ENCODE data around the gene CTDSP1.
A peak's percentile ranks its signal among the peaks of the same experiment; 100 is the strongest.

Gene CTDSP1

DNA sequence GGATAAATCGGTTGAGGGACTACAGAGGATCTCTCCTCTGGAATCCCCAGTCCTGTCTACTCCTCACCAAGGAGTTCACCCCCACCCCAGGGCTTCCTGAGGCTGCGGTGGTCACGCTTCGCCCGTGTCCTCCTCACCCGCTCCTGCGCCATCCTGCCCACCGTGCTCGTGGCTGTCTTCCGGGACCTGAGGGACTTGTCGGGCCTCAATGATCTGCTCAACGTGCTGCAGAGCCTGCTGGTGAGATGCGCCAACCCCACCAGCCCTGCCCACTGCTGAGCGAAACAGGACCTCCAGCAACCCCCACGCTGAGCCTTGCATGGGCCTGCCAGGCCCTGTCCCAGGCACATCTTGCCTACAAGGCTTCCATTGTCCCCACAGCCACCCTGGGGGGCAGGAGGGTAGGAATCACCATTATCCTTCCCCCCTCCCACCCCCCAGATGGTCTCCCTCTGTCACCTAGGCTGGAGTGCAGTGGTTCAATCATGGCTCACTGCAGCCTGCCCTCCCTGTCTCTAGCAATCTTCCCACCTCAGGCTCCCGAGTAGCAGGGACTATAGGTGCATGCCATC, 6.7 kb upstream of the CTDSP1 start:
- peak overlapping the region; percentile 15 for H3K9ac ChIP-seq (ENCODE audit: low read depth, low read length, poor library complexity)
- H3K4me3 ChIP-seq (ENCODE audit: low read length in 2 of 2) = no peak overlapping the region
- H2BK5ac ChIP-seq (ENCODE audit: low read length) = no peak overlapping the region
- H3K14ac ChIP-seq (ENCODE audit: low read length) = peak overlapping the region; percentile 97
- no peak for DNase-seq (ENCODE audit: low spot score)
- H3K79me1 ChIP-seq (ENCODE audit: low read depth, low read length) = peaks cover 2% of the 10 kb centered on the region
- H3K27me3 ChIP-seq (ENCODE audit: control insufficient read depth in 3 of 3, insufficient read depth in 3 of 3, low read depth in 1 of 3, low read length in 3 of 3) = peaks cover 11 to 43% (median 20%) of the 10 kb centered on the region in 3 experiments
- H3K18ac ChIP-seq (ENCODE audit: low read length) = peak overlapping the region; percentile 92
- H3K27ac ChIP-seq (replicated peaks; ENCODE audit: low read length) = no peak overlapping the region
- peak overlapping the region; percentile 75 for H3K23ac ChIP-seq (ENCODE audit: low read depth, low read length, poor library complexity)
- peak overlapping the region; percentile 50 for H2AK5ac ChIP-seq (ENCODE audit: low read depth, low read length)
- no peak overlapping the region for H2BK120ac ChIP-seq (ENCODE audit: low read depth, low read length)
- no peak overlapping the region for H4K8ac ChIP-seq (ENCODE audit: low read depth, low read length)
- peak overlapping the region; percentile 90 for H2BK15ac ChIP-seq (ENCODE audit: low read length)
- no peaks in the 10 kb centered on the region for H3K36me3 ChIP-seq (replicated peaks in 1 of 2; ENCODE audit: control insufficient read depth in 2 of 2, insufficient read depth in 2 of 2, low read length in 2 of 2)
- no peak overlapping the region for H3K4me2 ChIP-seq (ENCODE audit: insufficient read depth, low read length, poor library complexity, severe bottlenecking)
- H2BK12ac ChIP-seq (ENCODE audit: low read length) = no peak overlapping the region
- no CpG with 5 or more reads among the region's 16 CpGs for WGBS, 2 donors (ENCODE audit: extremely low coverage in 2 of 2, insufficient read length in 2 of 2, insufficient replicate concordance in 1 of 2)
- no peak overlapping the region for H3K4ac ChIP-seq (ENCODE audit: low read length)
- peak overlapping the region; percentile 59 for H4K91ac ChIP-seq (ENCODE audit: low read depth, low read length, poor library complexity)
- peaks cover 15 to 22% of the 10 kb centered on the region in 2 donors for H3K4me1 ChIP-seq (ENCODE audit: control insufficient read depth in 2 of 2, insufficient read depth in 1 of 2, low read depth in 1 of 2, low read length in 2 of 2)
- H2AFZ ChIP-seq (ENCODE audit: low read length) = no peak overlapping the region
- H3K9me3 ChIP-seq (replicated peaks in 1 of 2; ENCODE audit: control insufficient read depth in 2 of 2, insufficient read depth in 1 of 2, low read depth in 1 of 2, low read length in 2 of 2) = peaks cover 0 to 3% of the 10 kb centered on the region in 2 donors

- Histone ChIP-seq H3K9me3 (replicated peaks in 1 of 2; ENCODE audit: control insufficient read depth in 2 of 2, insufficient read depth in 1 of 2, low read depth in 1 of 2, low read length in 2 of 2) (peaks cover 0 to 3% of the 10 kb centered on the region in 2 donors), H3K14ac (ENCODE audit: low read length) (no peak overlapping the region), H2BK120ac (ENCODE audit: low read depth, low read length) (no peak overlapping the region), H3K79me1 (ENCODE audit: low read depth, low read length) (peaks cover 2% of the 10 kb centered on the region), H3K27me3 (ENCODE audit: control insufficient read depth in 3 of 3, insufficient read depth in 3 of 3, low read depth in 1 of 3, low read length in 3 of 3) (peaks cover 17 to 51% (median 29%) of the 10 kb centered on the region in 3 experiments), H3K9ac (ENCODE audit: low read depth, low read length, poor library complexity) (no peak overlapping the region), H3K4me3 (ENCODE audit: low read length in 2 of 2) (peak overlapping the region in 1 of 2 donors; percentile 9), H3K27ac (replicated peaks; ENCODE audit: low read length) (no peak overlapping the region), H4K91ac (ENCODE audit: low read depth, low read length, poor library complexity) (peak overlapping the region; percentile 17), H2AFZ (ENCODE audit: low read length) (no peak overlapping the region), H2AK5ac (ENCODE audit: low read depth, low read length) (no peak overlapping the region), H2BK15ac (ENCODE audit: low read length) (peak overlapping the region; percentile 75), H3K4ac (ENCODE audit: low read length) (no peak overlapping the region), H2BK5ac (ENCODE audit: low read length) (no peak overlapping the region), H3K4me2 (ENCODE audit: insufficient read depth, low read length, poor library complexity, severe bottlenecking) (no peak overlapping the region), H3K4me1 (ENCODE audit: control insufficient read depth in 2 of 2, insufficient read depth in 1 of 2, low read depth in 1 of 2, low read length in 2 of 2) (peaks cover 20 to 26% of the 10 kb centered on the region in 2 donors), H3K23ac (ENCODE audit: low read depth, low read length, poor library complexity) (peak overlapping the region; percentile 25), H3K36me3 (replicated peaks in 1 of 2; ENCODE audit: control insufficient read depth in 2 of 2, insufficient read depth in 2 of 2, low read length in 2 of 2) (no peaks in the 10 kb centered on the region), H4K8ac (ENCODE audit: low read depth, low read length) (no peak overlapping the region), H2BK12ac (ENCODE audit: low read length) (peak overlapping the region; percentile 93), H3K18ac (ENCODE audit: low read length) (peak overlapping the region; percentile 76)
- no CpG with 5 or more reads among the region's 8 CpGs for WGBS, 2 donors (ENCODE audit: extremely low coverage in 2 of 2, insufficient read length in 2 of 2, insufficient replicate concordance in 1 of 2)
- no peak for DNase-seq (ENCODE audit: low spot score)
Measured at GRCh38 chr2:218393750-218394290, 5.8 kb upstream of the CTDSP1 start.

GRCh38 chr2:218394298-218395089, 5.2 kb upstream of the CTDSP1 start:
- no CpG with 5 or more reads among the region's 13 CpGs for WGBS, 2 donors (ENCODE audit: extremely low coverage in 2 of 2, insufficient read length in 2 of 2, insufficient replicate concordance in 1 of 2)
- Histone ChIP-seq H4K91ac (ENCODE audit: low read depth, low read length, poor library complexity) (peak overlapping the region; percentile 17), H2AFZ (ENCODE audit: low read length) (no peak overlapping the region), H2AK5ac (ENCODE audit: low read depth, low read length) (peak overlapping the region; percentile 72), H3K4me2 (ENCODE audit: insufficient read depth, low read length, poor library complexity, severe bottlenecking) (no peak overlapping the region), H3K4me1 (ENCODE audit: control insufficient read depth in 2 of 2, insufficient read depth in 1 of 2, low read depth in 1 of 2, low read length in 2 of 2) (peaks cover 24 to 28% of the 10 kb centered on the region in 2 donors), H3K79me1 (ENCODE audit: low read depth, low read length) (peaks cover 2% of the 10 kb centered on the region), H3K4me3 (ENCODE audit: low read length in 2 of 2) (no peak overlapping the region), H3K36me3 (replicated peaks in 1 of 2; ENCODE audit: control insufficient read depth in 2 of 2, insufficient read depth in 2 of 2, low read length in 2 of 2) (no peaks in the 10 kb centered on the region), H3K9ac (ENCODE audit: low read depth, low read length, poor library complexity) (peak overlapping the region; percentile 24), H2BK5ac (ENCODE audit: low read length) (no peak overlapping the region), H3K23ac (ENCODE audit: low read depth, low read length, poor library complexity) (peak overlapping the region; percentile 27), H3K18ac (ENCODE audit: low read length) (peak overlapping the region; percentile 90), H3K9me3 (replicated peaks in 1 of 2; ENCODE audit: control insufficient read depth in 2 of 2, insufficient read depth in 1 of 2, low read depth in 1 of 2, low read length in 2 of 2) (peaks cover 0 to 3% of the 10 kb centered on the region in 2 donors), H3K27ac (replicated peaks; ENCODE audit: low read length) (no peak overlapping the region), H3K14ac (ENCODE audit: low read length) (no peak overlapping the region), H2BK12ac (ENCODE audit: low read length) (peak overlapping the region; percentile 93), H3K4ac (ENCODE audit: low read length) (no peak overlapping the region), H2BK15ac (ENCODE audit: low read length) (peak overlapping the region; percentile 75), H3K27me3 (ENCODE audit: control insufficient read depth in 3 of 3, insufficient read depth in 3 of 3, low read depth in 1 of 3, low read length in 3 of 3) (peaks cover 22 to 51% (median 35%) of the 10 kb centered on the region in 3 experiments), H2BK120ac (ENCODE audit: low read depth, low read length) (peak overlapping the region; percentile 64), H4K8ac (ENCODE audit: low read depth, low read length) (no peak overlapping the region)
- no peak for DNase-seq (ENCODE audit: low spot score)

GRCh38 chr2:218395090-218395444, 4.6 kb upstream of the CTDSP1 start:
- peaks cover 24 to 28% of the 10 kb centered on the region in 2 donors for H3K4me1 ChIP-seq (ENCODE audit: control insufficient read depth in 2 of 2, insufficient read depth in 1 of 2, low read depth in 1 of 2, low read length in 2 of 2)
- H3K4me2 ChIP-seq (ENCODE audit: insufficient read depth, low read length, poor library complexity, severe bottlenecking) = no peak overlapping the region
- H3K27me3 ChIP-seq (ENCODE audit: control insufficient read depth in 3 of 3, insufficient read depth in 3 of 3, low read depth in 1 of 3, low read length in 3 of 3) = peaks cover 22 to 50% (median 35%) of the 10 kb centered on the region in 3 experiments
- H3K4ac ChIP-seq (ENCODE audit: low read length) = no peak overlapping the region
- peaks cover 2% of the 10 kb centered on the region for H3K79me1 ChIP-seq (ENCODE audit: low read depth, low read length)
- peak overlapping the region; percentile 30 for H2BK15ac ChIP-seq (ENCODE audit: low read length)
- no peak overlapping the region for H3K27ac ChIP-seq (replicated peaks; ENCODE audit: low read length)
- peak overlapping the region; percentile 27 for H3K23ac ChIP-seq (ENCODE audit: low read depth, low read length, poor library complexity)
- no peak overlapping the region for H4K91ac ChIP-seq (ENCODE audit: low read depth, low read length, poor library complexity)
- H2AK5ac ChIP-seq (ENCODE audit: low read depth, low read length) = peak overlapping the region; percentile 72
- peaks cover 0 to 3% of the 10 kb centered on the region in 2 donors for H3K9me3 ChIP-seq (replicated peaks in 1 of 2; ENCODE audit: control insufficient read depth in 2 of 2, insufficient read depth in 1 of 2, low read depth in 1 of 2, low read length in 2 of 2)
- no peak overlapping the region for H4K8ac ChIP-seq (ENCODE audit: low read depth, low read length)
- no peak overlapping the region for H3K4me3 ChIP-seq (ENCODE audit: low read length in 2 of 2)
- no peak overlapping the region for H2BK5ac ChIP-seq (ENCODE audit: low read length)
- no peak overlapping the region for H3K14ac ChIP-seq (ENCODE audit: low read length)
- no peaks in the 10 kb centered on the region for H3K36me3 ChIP-seq (replicated peaks in 1 of 2; ENCODE audit: control insufficient read depth in 2 of 2, insufficient read depth in 2 of 2, low read length in 2 of 2)
- no peak overlapping the region for H3K9ac ChIP-seq (ENCODE audit: low read depth, low read length, poor library complexity)
- H2BK120ac ChIP-seq (ENCODE audit: low read depth, low read length) = peak overlapping the region; percentile 64
- H3K18ac ChIP-seq (ENCODE audit: low read length) = peak overlapping the region; percentile 53
- H2AFZ ChIP-seq (ENCODE audit: low read length) = no peak overlapping the region
- DNase-seq (ENCODE audit: low spot score) = no peak
- no CpG with 5 or more reads among the region's 6 CpGs for WGBS, 2 donors (ENCODE audit: extremely low coverage in 2 of 2, insufficient read length in 2 of 2, insufficient replicate concordance in 1 of 2)
- peak overlapping the region; percentile 65 for H2BK12ac ChIP-seq (ENCODE audit: low read length)

Measured in neuronal stem cell (in vitro differentiated cells).